HG02943 (cell line): ENCODE results near the gene CERS5.
"Not testable (repeated sequence)": the region's sequence is repeated elsewhere in the genome, so short reads cannot be mapped to it uniquely, and the experiment has no call there.

Experiments used
- ATAC-seq: cut with Tn5 transposase; IDR thresholded peaks from one replicate; pipeline ENCODE4 v1.9.1; 2021; ENCODE audit warnings: mild to moderate bottlenecking, low read depth, moderate library complexity; ENCODE audit not compliant: unreplicated experiment

The CERS5 gene

DNA sequence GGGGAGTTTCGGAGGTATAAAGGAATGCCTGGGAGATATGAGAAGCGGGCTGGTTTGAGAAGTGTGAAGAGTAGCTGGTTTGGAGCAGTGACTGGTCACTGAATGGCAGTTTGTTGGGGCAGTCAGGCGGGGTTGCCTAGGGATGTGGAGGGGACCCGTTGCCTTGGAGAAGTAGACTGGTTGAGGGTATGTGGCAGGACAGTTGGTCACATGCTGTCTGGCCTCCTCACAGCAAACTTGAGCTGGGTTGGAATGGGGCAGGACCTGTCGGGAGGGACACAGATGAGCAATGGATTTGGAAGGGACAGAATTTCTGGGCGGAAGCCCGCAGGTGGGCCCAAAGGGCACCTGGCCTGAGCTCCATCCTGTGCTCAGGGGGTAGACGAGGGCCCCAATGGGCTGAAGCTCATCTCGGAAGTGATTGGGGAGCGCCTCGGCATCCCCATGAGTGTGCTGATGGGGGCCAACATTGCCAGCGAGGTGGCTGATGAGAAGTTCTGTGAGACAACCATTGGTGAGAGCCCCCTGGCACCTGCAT is 61.2 kb downstream of the CERS5 start:
- no peak for ATAC-seq

GRCh38 chr12:50104417-50105366 is 62.5 kb downstream of the CERS5 start:
- no peak for ATAC-seq

- no peak for ATAC-seq
Measured at GRCh38 chr12:50103767-50104321, 63.3 kb downstream of the CERS5 start, which contains the start of gene GPD1. TSS of gene GPD1 (plus strand) at chr12:50104008. CDS start at chr12:50104051, 43 bp downstream.

DNA sequence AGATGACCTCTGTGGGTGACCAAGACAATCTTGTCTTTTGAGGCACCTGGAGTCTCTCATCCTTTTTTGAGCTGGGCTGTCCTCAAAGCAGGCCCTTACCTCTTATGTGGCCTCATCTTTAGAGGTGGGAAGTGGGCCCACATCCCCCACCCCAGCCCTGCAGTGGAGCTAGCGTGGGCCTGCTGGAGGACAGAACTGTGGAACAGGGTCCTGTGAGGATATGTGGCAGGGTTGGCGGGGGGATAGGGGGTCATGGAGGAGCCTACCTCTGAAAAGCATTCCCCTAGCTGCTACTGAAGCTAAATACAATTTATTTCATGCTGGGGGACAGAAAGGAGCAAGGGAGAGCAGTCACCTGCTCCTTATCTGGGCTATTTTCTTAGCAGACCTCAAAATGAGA is 63.8 kb downstream of the CERS5 start:
- no peak for ATAC-seq

- no peak for ATAC-seq
Measured at GRCh38 chr12:50102646-50103309, 64.4 kb downstream of the CERS5 start.

- ATAC-seq, result no peak
Measured at GRCh38 chr12:50102131-50102531, 65.0 kb downstream of the CERS5 start.

DNA sequence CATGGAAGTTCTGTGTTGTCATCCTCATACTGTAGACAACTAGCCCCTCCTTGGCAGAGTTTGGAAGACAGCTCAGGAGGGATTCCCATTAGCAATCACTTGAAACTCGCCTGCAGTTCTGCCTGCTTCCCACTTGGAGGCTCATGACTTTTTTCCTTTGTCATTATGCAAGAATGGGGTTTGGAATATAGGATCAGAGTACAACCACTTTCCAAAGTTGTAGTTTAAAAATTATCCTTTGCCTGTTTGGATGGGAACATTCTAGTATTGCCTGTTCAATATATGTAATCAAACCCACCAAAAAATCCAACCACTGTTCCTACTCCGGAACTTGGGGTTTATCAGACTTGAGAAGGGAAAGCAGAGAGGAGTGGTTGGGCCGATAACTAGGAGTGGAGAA is 65.5 kb downstream of the CERS5 start:
- ATAC-seq, result no peak

GRCh38 chr12:50100561-50100960 is 66.6 kb downstream of the CERS5 start:
- ATAC-seq, result no peak

DNA sequence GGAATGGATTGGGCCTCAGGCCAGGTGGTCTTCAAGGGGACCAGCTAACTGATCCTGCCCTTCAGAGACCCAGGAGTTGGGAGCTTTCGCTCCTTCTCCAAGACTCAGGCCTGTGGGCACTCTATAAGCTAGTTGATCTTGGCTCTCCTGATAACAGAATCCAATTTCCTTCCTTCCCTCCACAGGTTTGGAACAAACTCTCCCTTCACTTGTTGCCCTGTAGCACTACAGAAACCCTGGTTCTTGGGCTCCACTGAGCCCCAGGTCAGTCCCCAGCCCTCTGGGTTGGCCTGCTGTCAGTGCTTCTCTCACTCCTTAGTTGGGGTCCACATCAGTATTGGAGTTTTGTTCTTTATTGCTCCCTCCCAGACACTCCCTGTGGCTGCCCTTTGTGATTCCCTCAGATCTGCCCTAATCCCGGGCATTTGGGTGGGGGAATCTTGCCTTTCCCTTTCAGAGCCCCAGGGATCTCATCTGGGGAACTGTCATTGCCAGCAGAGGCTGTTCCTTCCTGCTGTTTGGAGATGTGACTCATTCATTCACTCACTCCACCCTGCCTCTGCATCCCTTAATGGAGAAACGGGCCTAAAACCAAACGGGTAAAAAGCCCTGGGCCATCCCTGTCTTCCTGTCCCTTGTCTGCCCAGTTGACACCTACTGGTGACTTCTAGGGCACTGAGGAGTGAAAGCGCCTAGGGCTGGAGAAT is 67.7 kb downstream of the CERS5 start:
- ATAC-seq, result no peak

DNA sequence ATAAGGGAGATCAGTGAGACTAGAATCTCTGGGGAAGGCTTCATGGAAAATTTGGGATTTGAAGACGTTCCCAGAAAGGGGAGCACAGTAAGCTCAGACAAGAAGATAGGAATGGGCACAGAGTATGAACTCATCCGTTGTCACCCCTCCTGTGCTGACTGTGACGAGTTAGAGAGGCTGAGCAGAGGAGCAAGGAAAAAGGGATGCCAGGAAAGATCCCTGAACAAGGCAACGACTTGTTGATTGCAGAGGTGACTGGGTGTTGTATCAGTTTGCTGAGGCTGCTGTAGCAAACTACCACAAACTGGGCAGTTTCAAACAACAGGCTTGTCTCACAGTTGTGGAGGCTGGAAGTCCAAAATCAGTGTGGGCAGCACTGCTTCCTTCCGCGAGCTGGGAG is 69.2 kb downstream of the CERS5 start:
- no peak for ATAC-seq

DNA sequence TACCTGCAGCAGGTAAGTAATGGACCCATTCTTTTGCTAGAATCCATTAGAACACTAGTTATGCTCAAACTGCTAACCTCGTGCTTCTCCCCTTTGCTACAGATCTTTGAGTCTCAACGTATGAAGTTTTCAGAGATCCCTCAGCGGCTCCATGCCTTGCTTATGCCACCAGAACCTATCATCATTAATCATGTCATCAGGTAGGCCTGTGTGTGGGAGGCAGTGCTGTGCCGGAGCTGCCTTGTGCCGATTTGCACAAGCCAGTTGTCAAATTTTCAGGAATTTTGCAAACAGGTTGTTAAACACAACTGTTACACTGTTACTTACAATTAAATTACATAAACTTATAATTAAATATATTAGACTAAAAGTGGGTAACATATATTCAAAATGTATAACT is 76.8 kb downstream of the CERS5 start:
- ATAC-seq, result no peak

DNA sequence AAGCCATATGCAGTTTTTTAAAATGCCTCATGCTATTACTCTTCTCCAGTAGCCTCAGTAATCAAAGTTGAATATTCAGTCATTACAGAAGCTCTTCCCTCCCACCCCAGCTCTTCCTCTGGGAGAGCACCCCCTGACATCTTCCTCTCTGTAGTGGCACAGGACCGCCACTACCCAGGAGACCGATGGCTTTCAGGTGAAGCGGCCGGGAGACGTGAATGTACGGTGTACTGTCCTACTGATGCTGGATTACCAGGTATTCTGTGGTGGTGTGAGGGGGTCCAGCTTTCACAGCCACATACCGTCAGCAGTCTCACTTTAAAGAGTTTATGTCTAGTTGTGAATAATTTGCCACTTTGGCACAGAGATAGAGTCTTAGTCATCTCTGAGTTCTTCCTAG is 77.4 kb downstream of the CERS5 start:
- no peak for ATAC-seq

- ATAC-seq, result no peak
Measured at GRCh38 chr12:50088577-50089335, 78.4 kb downstream of the CERS5 start.

DNA sequence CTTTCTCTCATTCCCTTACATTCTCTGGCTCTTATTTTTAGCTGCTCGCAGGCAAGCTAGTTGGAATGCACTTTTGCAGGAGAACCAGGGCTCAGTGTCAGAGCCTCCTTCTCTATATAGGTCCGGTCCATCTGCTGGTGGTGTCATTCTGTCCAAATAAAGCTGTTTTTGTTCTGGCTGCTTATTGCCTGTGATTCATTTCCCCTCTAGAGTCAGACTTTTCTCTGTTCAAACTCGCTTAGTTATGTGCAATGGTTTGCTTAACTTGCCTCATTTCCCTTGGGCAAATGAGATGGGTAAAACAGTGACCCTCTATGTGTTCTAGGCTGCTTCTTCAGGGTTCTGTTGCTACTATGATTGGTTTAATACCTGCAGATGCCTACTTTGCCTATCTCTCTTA is 79.2 kb downstream of the CERS5 start:
- ATAC-seq, result no peak

- no peak for ATAC-seq
Measured at GRCh38 chr12:50087151-50087550, 80.0 kb downstream of the CERS5 start.

GRCh38 chr12:50086148-50086547 is 81.0 kb downstream of the CERS5 start:
- no peak for ATAC-seq

DNA sequence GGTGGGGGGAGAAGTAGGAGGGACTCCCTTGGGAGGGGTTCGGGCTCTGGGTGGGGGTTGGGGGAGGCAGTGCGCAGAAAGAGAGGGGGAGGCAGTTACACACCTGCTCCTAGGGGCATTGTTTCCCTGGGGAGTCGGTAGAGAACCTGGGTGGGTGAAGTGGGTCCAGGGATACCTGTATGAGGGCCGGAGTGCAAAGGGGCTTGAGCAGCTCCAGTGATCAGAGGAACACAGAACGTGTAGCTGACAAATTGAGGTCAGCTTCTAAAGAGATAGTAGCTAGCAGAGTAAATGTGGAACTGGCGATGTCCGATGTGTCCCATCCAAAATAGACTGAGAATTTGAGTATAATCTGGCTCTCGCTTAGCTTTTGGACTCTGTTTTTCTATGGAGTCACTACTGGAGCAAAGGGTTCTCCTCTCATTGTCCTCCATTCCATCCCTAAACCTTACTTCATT is 81.5 kb downstream of the CERS5 start:
- no peak for ATAC-seq

- ATAC-seq, result peak; percentile 77
Measured at GRCh38 chr12:50084775-50085614, 82.2 kb downstream of the CERS5 start, which contains the start of gene SMARCD1. TSS of gene SMARCD1 (plus strand) at chr12:50085342. CDS start at chr12:50085370, 28 bp downstream.

GRCh38 chr12:50084409-50084774 is 82.8 kb downstream of the CERS5 start:
- ATAC-seq, result not testable (repeated sequence)
